ENCODE data around the gene IRF4.
"Not testable (repeated sequence)": the region's sequence is repeated elsewhere in the genome, so short reads cannot be mapped to it uniquely, and the experiment has no call there.

The IRF4 gene

GRCh38 chr6:373773-374724 lies 17.5 kb upstream of the IRF4 start:
- H3K27me3 ChIP-seq (ENCODE audit: low read length), result no peaks in the 10 kb centered on the region
- no peaks in the 10 kb centered on the region for H3K79me2 ChIP-seq (ENCODE audit: insufficient read depth, low read length)
- H3K36me3 ChIP-seq (ENCODE audit: low read length), result no peaks in the 10 kb centered on the region
- no peak overlapping the region for H2AFZ ChIP-seq (ENCODE audit: low read depth, low read length, severe bottlenecking)
- H3K27ac ChIP-seq (ENCODE audit: low read depth, low read length), result no peak overlapping the region
- H3K9ac ChIP-seq (ENCODE audit: low read length), result no peak overlapping the region
- H3K9me2 ChIP-seq (replicated peaks; ENCODE audit: insufficient read depth, low read length), result no peaks in the 10 kb centered on the region
- peaks cover 37% of the 10 kb centered on the region for H3F3A ChIP-seq (ENCODE audit: insufficient read depth)
- no peaks in the 10 kb centered on the region for H3K9me3 ChIP-seq (ENCODE audit: insufficient read depth, low read length)
- H3K4me3 ChIP-seq (ENCODE audit: insufficient read depth, low read length, poor library complexity, severe bottlenecking), result no peak overlapping the region
- no peaks in the 10 kb centered on the region for H4K20me1 ChIP-seq (ENCODE audit: low read depth, low read length)
- TF ChIP-seq CTCF (IDR thresholded peaks at IDR 0.05; ENCODE audit: insufficient read depth, low read length, poor library complexity, severe bottlenecking), result no peak
- no peak for TF ChIP-seq EZH2phosphoT487 (conservative IDR thresholded peaks at IDR 0.05; ENCODE audit: low read length)
- H3K4me2 ChIP-seq (ENCODE audit: low read depth, low read length, poor library complexity, severe bottlenecking), result no peak overlapping the region

GRCh38 chr6:374956-375355 lies 16.6 kb upstream of the IRF4 start:
- peaks cover 37% of the 10 kb centered on the region for H3F3A ChIP-seq (ENCODE audit: insufficient read depth)
- no peaks in the 10 kb centered on the region for H3K36me3 ChIP-seq (ENCODE audit: low read length)
- no peak overlapping the region for H3K27ac ChIP-seq (ENCODE audit: low read depth, low read length)
- 0 out of 2 replicates have a peak, but pooled peaks have one; percentile 6 for TF ChIP-seq EZH2phosphoT487 (conservative IDR thresholded peaks at IDR 0.05; ENCODE audit: low read length)
- TF ChIP-seq CTCF (IDR thresholded peaks at IDR 0.05; ENCODE audit: insufficient read depth, low read length, poor library complexity, severe bottlenecking), result no peak
- no peak overlapping the region for H3K4me3 ChIP-seq (ENCODE audit: insufficient read depth, low read length, poor library complexity, severe bottlenecking)
- H4K20me1 ChIP-seq (ENCODE audit: low read depth, low read length), result no peaks in the 10 kb centered on the region
- H3K9ac ChIP-seq (ENCODE audit: low read length), result no peak overlapping the region
- H2AFZ ChIP-seq (ENCODE audit: low read depth, low read length, severe bottlenecking), result no peak overlapping the region
- no peaks in the 10 kb centered on the region for H3K9me3 ChIP-seq (ENCODE audit: insufficient read depth, low read length)
- H3K9me2 ChIP-seq (replicated peaks; ENCODE audit: insufficient read depth, low read length), result no peaks in the 10 kb centered on the region
- H3K79me2 ChIP-seq (ENCODE audit: insufficient read depth, low read length), result no peaks in the 10 kb centered on the region
- no peak overlapping the region for H3K4me2 ChIP-seq (ENCODE audit: low read depth, low read length, poor library complexity, severe bottlenecking)
- H3K27me3 ChIP-seq (ENCODE audit: low read length), result no peaks in the 10 kb centered on the region

- Histone ChIP-seq H3K4me2 (ENCODE audit: low read depth, low read length, poor library complexity, severe bottlenecking) (peak overlapping the region; percentile 49), H3K36me3 (ENCODE audit: low read length) (no peaks in the 10 kb centered on the region), H3K79me2 (ENCODE audit: insufficient read depth, low read length) (no peaks in the 10 kb centered on the region), H3K9me2 (replicated peaks; ENCODE audit: insufficient read depth, low read length) (no peaks in the 10 kb centered on the region), H3K27ac (ENCODE audit: low read depth, low read length) (peak overlapping the region; percentile 78), H3F3A (ENCODE audit: insufficient read depth) (peaks cover 37% of the 10 kb centered on the region), H3K27me3 (ENCODE audit: low read length) (no peaks in the 10 kb centered on the region), H2AFZ (ENCODE audit: low read depth, low read length, severe bottlenecking) (no peak overlapping the region), H3K9ac (ENCODE audit: low read length) (peak overlapping the region; percentile 1; the same call in 1 of the 2 replicates), H3K4me3 (ENCODE audit: insufficient read depth, low read length, poor library complexity, severe bottlenecking) (peak overlapping the region; percentile 0), H3K9me3 (ENCODE audit: insufficient read depth, low read length) (no peaks in the 10 kb centered on the region), H4K20me1 (ENCODE audit: low read depth, low read length) (no peaks in the 10 kb centered on the region)
- TF ChIP-seq EZH2phosphoT487 (conservative IDR thresholded peaks at IDR 0.05; ENCODE audit: low read length), result no peak
- no peak for TF ChIP-seq CTCF (IDR thresholded peaks at IDR 0.05; ENCODE audit: insufficient read depth, low read length, poor library complexity, severe bottlenecking)
Observed at GRCh38 chr6:376827-377640, 14.5 kb upstream of the IRF4 start.

- Histone ChIP-seq H3K9ac (ENCODE audit: low read length) (peak overlapping the region; percentile 8), H3K4me2 (ENCODE audit: low read depth, low read length, poor library complexity, severe bottlenecking) (peak overlapping the region; percentile 49)
- H3K36me3 ChIP-seq (ENCODE audit: low read length), result not testable (repeated sequence)
Observed at GRCh38 chr6:377641-378020, 13.9 kb upstream of the IRF4 start.

More at GRCh38 chr6:377641-378020, 13.9 kb upstream of the IRF4 start:
- not testable (repeated sequence) for H3K9me2 ChIP-seq (replicated peaks; ENCODE audit: insufficient read depth, low read length); H4K20me1 ChIP-seq (ENCODE audit: low read depth, low read length); H3K9me3 ChIP-seq (ENCODE audit: insufficient read depth, low read length); H2AFZ ChIP-seq (ENCODE audit: low read depth, low read length, severe bottlenecking); H3K27me3 ChIP-seq (ENCODE audit: low read length); H3K79me2 ChIP-seq (ENCODE audit: insufficient read depth, low read length)
- Histone ChIP-seq H3K4me3 (ENCODE audit: insufficient read depth, low read length, poor library complexity, severe bottlenecking) (peak overlapping the region; percentile 0), H3F3A (ENCODE audit: insufficient read depth) (peaks cover 37% of the 10 kb centered on the region), H3K27ac (ENCODE audit: low read depth, low read length) (peak overlapping the region; percentile 78)
